GM12878 (cell line): ENCODE measurements around the gene NKX1-1. TPM values are rescaled to one million over a fixed set of nuclear protein-coding genes. Genes with fewer than 3 reads are reported as not detected.

Experiments used
- ATAC-seq: fragments of 200-7000 bp; cut with Tn5 transposase; 3 replicates; pipeline ENCODE4 v1.9.1; 2020; ENCODE audit warnings: mild to moderate bottlenecking, moderate library complexity
- BruUV-seq: library from RNA; stranded (reverse); fragments of 400-500 nt; replicated peaks from 2 replicates; lab custom pipeline; 2021; lab: Mats Ljungman, UMichigan
- CTCF ChIA-PET: fragments of 300-600 bp; sonication (Branson Sonifier 250); formaldehyde crosslinking; extraction: SDS; loops from one replicate; lab custom pipeline; 2021; ENCODE audit warnings: inconsistent platforms; lab: Yijun Ruan, JAX
- POLR2A ChIA-PET: fragments of 350-600 bp; formaldehyde crosslinking; extraction: SDS; loops from one replicate; lab custom pipeline; 2021; ENCODE audit warnings: inconsistent platforms; lab: Charles Lee
- RAD21 ChIA-PET: fragments of 300-600 bp; sonication (Branson Sonifier 250); formaldehyde crosslinking; loops from one replicate; lab custom pipeline; 2023; ENCODE audit warnings: antibody characterized with exemption; ENCODE audit not compliant: unreplicated experiment; lab: Charles Lee
- SMC1A ChIA-PET: fragments of 300-600 bp; sonication (Branson Sonifier 250); formaldehyde crosslinking; loops from one replicate; lab custom pipeline; 2023; ENCODE audit not compliant: unreplicated experiment, uncharacterized antibody; lab: Charles Lee
- DNase-seq: peaks from one replicate; pipeline ENCODE4 v3.0.0-alpha.2; 2011; ENCODE audit warnings: low read depth, low spot score
- FAIRE-seq: peaks from 3 replicates; lab custom pipeline; 2011; peaks lifted over from hg19 to GRCh38; lab: Jason Lieb, UNC
- H2AFZ ChIP-seq: 2 replicates; pipeline ENCODE4 v1.6.0; 2011; ENCODE audit warnings: low read depth, low read length, control low read depth; ENCODE audit not compliant: control insufficient read depth
- H3K27ac ChIP-seq: 2 replicates; pipeline ENCODE4 v1.5.1; 2011; ENCODE audit warnings: control low read depth; ENCODE audit not compliant: control insufficient read depth, insufficient read depth
- H3K27me3 ChIP-seq, 2 experiments: replicated peaks in 1 of 2; 2 replicates each; pipeline versions ENCODE4 v1.6.0 to v1.6.1; 2011; ENCODE audit warnings: low read length in 1 of 2; ENCODE audit not compliant: control insufficient read depth in 2 of 2, insufficient read depth in 2 of 2
- H3K36me3 ChIP-seq, 2 experiments: 2 replicates each; pipeline ENCODE4 v1.5.1; 2011; ENCODE audit warnings: low read length in 1 of 2; ENCODE audit not compliant: control insufficient read depth in 2 of 2, insufficient read depth in 2 of 2
- H3K4me1 ChIP-seq: 2 replicates; pipeline ENCODE4 v1.6.1; 2011; ENCODE audit warnings: mild to moderate bottlenecking, low read length, moderate library complexity, mixed read lengths; ENCODE audit not compliant: control insufficient read depth, insufficient read depth
- H3K4me2 ChIP-seq: 2 replicates; pipeline ENCODE4 v1.6.0; 2011; ENCODE audit warnings: control low read depth; ENCODE audit not compliant: control insufficient read depth, insufficient read depth
- H3K4me3 ChIP-seq: fragments of 200-600 bp; sonication (generic); 2 replicates; pipeline ENCODE4 v1.5.1; 2016
- H3K79me2 ChIP-seq: 2 replicates; pipeline ENCODE4 v1.6.0; 2011; ENCODE audit warnings: low read length; ENCODE audit not compliant: control insufficient read depth, insufficient read depth
- H3K9ac ChIP-seq: 2 replicates; pipeline ENCODE4 v1.8.0; 2011; ENCODE audit warnings: low read length, control low read depth, mixed read lengths; ENCODE audit not compliant: control insufficient read depth, insufficient read depth
- H3K9me3 ChIP-seq: replicated peaks from 3 replicates; pipeline ENCODE4 v1.5.1; 2011; ENCODE audit warnings: mild to moderate bottlenecking, low read length; ENCODE audit not compliant: control insufficient read depth, insufficient read depth
- H4K20me1 ChIP-seq: 2 replicates; pipeline ENCODE4 v1.6.0; 2011; ENCODE audit not compliant: control insufficient read depth, insufficient read depth
- BACH1 ChIP-seq: fragments of 450-650 bp; IDR thresholded peaks from 2 replicates; pipeline ENCODE4 v1.6.1; 2017; ENCODE audit warnings: mild to moderate bottlenecking, borderline replicate concordance
- E4F1 ChIP-seq: fragments of 450-650 bp; IDR thresholded peaks from 2 replicates; pipeline ENCODE4 v1.6.1; 2018; ENCODE audit warnings: borderline replicate concordance, mild to moderate bottlenecking; ENCODE audit not compliant: partially characterized antibody
- EED ChIP-seq: sonication (generic); IDR thresholded peaks from 2 replicates; pipeline ENCODE4 v1.6.1; 2016; ENCODE audit warnings: antibody characterized with exemption, low read depth
- EGR1 ChIP-seq, 2 experiments: IDR thresholded peaks; 1 replicate in 1 of 2; 2 replicates in 1 of 2; pipeline ENCODE4 v1.6.1; 2011 to 2012; ENCODE audit warnings: low read depth in 2 of 2, low read length in 2 of 2, borderline replicate concordance in 1 of 2, mild to moderate bottlenecking in 1 of 2, moderate library complexity in 1 of 2
- HDGF ChIP-seq: fragments of 450-650 bp; IDR thresholded peaks from 2 replicates; pipeline ENCODE4 v1.6.1; 2016; ENCODE audit warnings: antibody characterized with exemption
- IRF3 ChIP-seq: fragments of 450-650 bp; IDR thresholded peaks from 2 replicates; pipeline ENCODE4 v1.6.1; 2014; ENCODE audit warnings: mild to moderate bottlenecking
- JUND ChIP-seq: IDR thresholded peaks from 2 replicates; pipeline ENCODE4 v1.6.1; 2012; ENCODE audit warnings: low read depth, mild to moderate bottlenecking, low read length, improper control_type of control experiment, moderate library complexity
- PAX5 ChIP-seq: IDR thresholded peaks from 2 replicates; pipeline ENCODE4 v1.6.1; 2011; ENCODE audit warnings: low read depth, low read length, borderline replicate concordance
- RAD21 ChIP-seq: IDR thresholded peaks from 2 replicates; pipeline ENCODE4 v1.6.1; 2011; ENCODE audit warnings: mild to moderate bottlenecking, low read depth, low read length, moderate library complexity; ENCODE audit not compliant: insufficient read depth
- RB1 ChIP-seq: fragments of 450-650 bp; formaldehyde crosslinking; IDR thresholded peaks from 2 replicates; pipeline ENCODE4 v1.6.1; 2017; ENCODE audit warnings: mild to moderate bottlenecking, borderline replicate concordance
- SMC3 ChIP-seq: IDR thresholded peaks from 2 replicates; pipeline ENCODE4 v1.6.1; 2011; ENCODE audit warnings: low read length, improper control_type of control experiment, borderline replicate concordance
- YY1 ChIP-seq: IDR thresholded peaks from 2 replicates; pipeline ENCODE4 v1.6.1; 2011; ENCODE audit warnings: low read depth, mild to moderate bottlenecking, low read length
- ZNF687 ChIP-seq: fragments of 450-650 bp; IDR thresholded peaks from 2 replicates; pipeline ENCODE4 v1.6.1; 2017; ENCODE audit warnings: mild to moderate bottlenecking, moderate library complexity
- WGBS: methylation state at CpG from one replicate; pipeline ENCODE4 v1.1.6; 2016; ENCODE audit warnings: low lambda C conversion rate; ENCODE audit not compliant: insufficient replicate concordance, insufficient coverage; ENCODE audit errors: missing lambda C conversion rate; 5-methylcytosine and 5-hydroxymethylcytosine counted together
- in situ Hi-C: fragments of 300-500 bp; cut with MboI; formaldehyde crosslinking; loops from 9 replicates; pipeline ENCODE4 v1.14.3; 2018; ENCODE audit warnings: mixed read lengths
- intact Hi-C: fragments of 100-400 bp; cut with micrococcal nuclease; formaldehyde crosslinking; loops from one replicate; pipeline ENCODE4 v1.14.2; 2022; ENCODE audit not compliant: unreplicated experiment
- polyA plus RNA-seq, 11 experiments: library from polyadenylated mRNA; depleted of rRNA in 4 of 11; unstranded in 6 of 11; stranded (reverse) in 5 of 11; fragments of >200 nt; fragmentation: Nextera tagmentation in 4 of 11; fragmentation: Illumina TruSeq in 1 of 11; extraction: Ambion mirVana in 4 of 11; extraction: Trizol in 1 of 11; gene quantifications; 1 replicate in 1 of 11; 2 replicates in 10 of 11; pipeline versions ENCODE4 v1.2.1 to v1.2.3, GENCODE V29; 2011 to 2016; ENCODE audit warnings: inconsistent platforms in 2 of 11, missing spikeins in 2 of 11, low read depth in 1 of 11
- total RNA-seq, 4 experiments: library from RNA; depleted of rRNA in 3 of 4; stranded (reverse); fragments of >200 nt in 3 of 4; fragmentation: Illumina TruSeq in 1 of 4; extraction: Trizol in 1 of 4; gene quantifications; 2 replicates each; pipeline versions ENCODE4 v1.2.1 to v1.2.3, GENCODE V29; 2013 to 2021
- TF ChIP-seq, protein P1 (sequence below), 3 experiments: IDR thresholded peaks in 2 of 3; conservative IDR thresholded peaks in 1 of 3; 2 replicates each; pipeline ENCODE4 v1.5.1; 2011; ENCODE audit warnings: low read depth in 3 of 3, low read length in 3 of 3, mild to moderate bottlenecking in 3 of 3, control low read depth in 2 of 3, moderate library complexity in 2 of 3, inconsistent platforms in 1 of 3, mixed read lengths in 1 of 3; ENCODE audit not compliant: control insufficient read depth in 2 of 3, insufficient read depth in 1 of 3; ENCODE audit errors: extremely low read depth in 1 of 3

Gene NKX1-1
- total and polyA plus RNA-seq, 10 of the 15 experiments (the other 5 are each of a cell fraction or from before 2014, with no cell fraction given) = not detected

GRCh38 chr4:1404573-1405253 lies 1.5 kb downstream of the NKX1-1 start:
- Histone ChIP-seq H3K79me2 (no peaks in the 10 kb centered on the region), H3K4me2 (no peak overlapping the region), H3K4me3 (no peak overlapping the region), H3K36me3 (no peaks in the 10 kb centered on the region), H3K27ac (no peak overlapping the region), H2AFZ (no peak overlapping the region), H3K9me3 (peaks cover 11% of the 10 kb centered on the region; the same call in 2 of the 3 replicates), H3K9ac (no peak overlapping the region), H3K27me3 (no peaks in the 10 kb centered on the region), H3K4me1 (no peaks in the 10 kb centered on the region), H4K20me1 (no peaks in the 10 kb centered on the region)
- FAIRE-seq = no peak
- intact Hi-C loops = no loop called here
- in situ Hi-C loops = loop anchor here (10.0 kb wide), 1 partner anchor 60 kb away; no protein-coding TSS in a partner anchor
- WGBS = 68% methylated on average over 54 of the region's 54 CpGs
- TF ChIP-seq EGR1 (IDR thresholded peaks at IDR 0.05; ENCODE audit: borderline replicate concordance in 1 of 2, low read depth in 2 of 2, low read length in 2 of 2) = no peak
- TF ChIP-seq RAD21 = no peak
- no peak for TF ChIP-seq JUND
- TF ChIP-seq PAX5 = no peak
- TF ChIP-seq BACH1 = no peak
- TF ChIP-seq, protein P1, sequence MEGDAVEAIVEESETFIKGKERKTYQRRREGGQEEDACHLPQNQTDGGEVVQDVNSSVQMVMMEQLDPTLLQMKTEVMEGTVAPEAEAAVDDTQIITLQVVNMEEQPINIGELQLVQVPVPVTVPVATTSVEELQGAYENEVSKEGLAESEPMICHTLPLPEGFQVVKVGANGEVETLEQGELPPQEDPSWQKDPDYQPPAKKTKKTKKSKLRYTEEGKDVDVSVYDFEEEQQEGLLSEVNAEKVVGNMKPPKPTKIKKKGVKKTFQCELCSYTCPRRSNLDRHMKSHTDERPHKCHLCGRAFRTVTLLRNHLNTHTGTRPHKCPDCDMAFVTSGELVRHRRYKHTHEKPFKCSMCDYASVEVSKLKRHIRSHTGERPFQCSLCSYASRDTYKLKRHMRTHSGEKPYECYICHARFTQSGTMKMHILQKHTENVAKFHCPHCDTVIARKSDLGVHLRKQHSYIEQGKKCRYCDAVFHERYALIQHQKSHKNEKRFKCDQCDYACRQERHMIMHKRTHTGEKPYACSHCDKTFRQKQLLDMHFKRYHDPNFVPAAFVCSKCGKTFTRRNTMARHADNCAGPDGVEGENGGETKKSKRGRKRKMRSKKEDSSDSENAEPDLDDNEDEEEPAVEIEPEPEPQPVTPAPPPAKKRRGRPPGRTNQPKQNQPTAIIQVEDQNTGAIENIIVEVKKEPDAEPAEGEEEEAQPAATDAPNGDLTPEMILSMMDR (IDR thresholded peaks at IDR 0.05 in 2 of 3, conservative IDR thresholded peaks at IDR 0.05 in 1 of 3; ENCODE audit: control insufficient read depth in 2 of 3, extremely low read depth in 1 of 3, insufficient read depth in 1 of 3, low read depth in 3 of 3, low read length in 3 of 3) = no peak
- no peak for TF ChIP-seq ZNF687
- TF ChIP-seq IRF3 = no peak
- TF ChIP-seq HDGF = no peak
- no peak for TF ChIP-seq SMC3
- no peak for TF ChIP-seq RB1
- no peak for TF ChIP-seq E4F1
- TF ChIP-seq YY1 = no peak
- TF ChIP-seq EED = no peak
- no TSS peak for BruUV-seq
- no peak for DNase-seq
- ChIA-PET CTCF (no interaction called here), POLR2A (no interaction called here), RAD21 (no interaction called here), SMC1A (no interaction called here)
- no peak for ATAC-seq
